ENCODE data around the gene ATP2A3. TPM values are rescaled to one million over a fixed set of nuclear protein-coding genes. Genes with fewer than 3 reads are reported as not detected.

ATP2A3 gene
- total RNA-seq, 1 donor from 2014 or later: 1.5 TPM

GRCh38 chr17:3979290-3979611 is 15.0 kb upstream of the ATP2A3 start:
- H3K27me3 Mint-ChIP-seq (ENCODE audit: low read depth, unreplicated experiment): peaks cover 17% of the 10 kb centered on the region
- peaks cover 25% of the 10 kb centered on the region for H3K9me3 Mint-ChIP-seq (ENCODE audit: unreplicated experiment)
- TF ChIP-seq CTCF (IDR thresholded peaks at IDR 0.05; ENCODE audit: insufficient read depth, low read depth, low read length): no peak
- no peak for TF ChIP-seq EZH2 (IDR thresholded peaks at IDR 0.05; ENCODE audit: insufficient read depth, low read length)
- H3K4me3 Mint-ChIP-seq (ENCODE audit: unreplicated experiment): no peak overlapping the region
- DNase-seq (ENCODE audit: low read depth): no peak
- no peak overlapping the region for H3K9ac ChIP-seq (ENCODE audit: low read length)
- no peak overlapping the region for H3K27ac Mint-ChIP-seq (ENCODE audit: unreplicated experiment)
- no peak overlapping the region for H3K27ac ChIP-seq (ENCODE audit: low read depth, low read length)
- H3K4me1 ChIP-seq (ENCODE audit: insufficient read depth, low read length): no peaks in the 10 kb centered on the region
- H3K4me3 ChIP-seq (ENCODE audit: insufficient read depth, low read depth, low read length): no peak overlapping the region
- no peaks in the 10 kb centered on the region for H3K27me3 ChIP-seq (ENCODE audit: insufficient read depth, low read length)
- H3K4me2 ChIP-seq (ENCODE audit: low read length): no peak overlapping the region
- no peaks in the 10 kb centered on the region for H4K20me1 ChIP-seq (ENCODE audit: insufficient read depth, low read length)
- peaks cover 6% of the 10 kb centered on the region for H3K36me3 Mint-ChIP-seq (ENCODE audit: low read depth, unreplicated experiment)
- no peaks in the 10 kb centered on the region for H3K36me3 ChIP-seq (ENCODE audit: insufficient read depth, low read length)
- no peaks in the 10 kb centered on the region for H3K4me1 Mint-ChIP-seq (ENCODE audit: low read depth, unreplicated experiment)
- H2AFZ ChIP-seq (ENCODE audit: low read depth, low read length): no peak overlapping the region
- no peak for FAIRE-seq
- H3K79me2 ChIP-seq (ENCODE audit: insufficient read depth, low read length): no peaks in the 10 kb centered on the region
- H3K9me3 ChIP-seq (ENCODE audit: insufficient read depth, low read depth, low read length): peaks cover 5% of the 10 kb centered on the region

GRCh38 chr17:3978421-3979289 is 14.4 kb upstream of the ATP2A3 start:
- no peaks in the 10 kb centered on the region for H3K4me1 Mint-ChIP-seq (ENCODE audit: low read depth, unreplicated experiment)
- Histone ChIP-seq H3K36me3 (ENCODE audit: insufficient read depth, low read length) (no peaks in the 10 kb centered on the region), H3K9me3 (ENCODE audit: insufficient read depth, low read depth, low read length) (peaks cover 5% of the 10 kb centered on the region), H3K27me3 (ENCODE audit: insufficient read depth, low read length) (no peaks in the 10 kb centered on the region), H3K27ac (ENCODE audit: low read depth, low read length) (no peak overlapping the region), H4K20me1 (ENCODE audit: insufficient read depth, low read length) (no peaks in the 10 kb centered on the region), H3K79me2 (ENCODE audit: insufficient read depth, low read length) (no peaks in the 10 kb centered on the region), H3K9ac (ENCODE audit: low read length) (no peak overlapping the region), H2AFZ (ENCODE audit: low read depth, low read length) (no peak overlapping the region), H3K4me3 (ENCODE audit: insufficient read depth, low read depth, low read length) (no peak overlapping the region), H3K4me1 (ENCODE audit: insufficient read depth, low read length) (no peaks in the 10 kb centered on the region), H3K4me2 (ENCODE audit: low read length) (no peak overlapping the region)
- H3K9me3 Mint-ChIP-seq (ENCODE audit: unreplicated experiment): peaks cover 25% of the 10 kb centered on the region
- peaks cover 6% of the 10 kb centered on the region for H3K36me3 Mint-ChIP-seq (ENCODE audit: low read depth, unreplicated experiment)
- peaks cover 17% of the 10 kb centered on the region for H3K27me3 Mint-ChIP-seq (ENCODE audit: low read depth, unreplicated experiment)
- FAIRE-seq: no peak
- no peak for TF ChIP-seq EZH2 (IDR thresholded peaks at IDR 0.05; ENCODE audit: insufficient read depth, low read length)
- H3K27ac Mint-ChIP-seq (ENCODE audit: unreplicated experiment): no peak overlapping the region
- DNase-seq (ENCODE audit: low read depth): no peak
- H3K4me3 Mint-ChIP-seq (ENCODE audit: unreplicated experiment): no peak overlapping the region

DNA sequence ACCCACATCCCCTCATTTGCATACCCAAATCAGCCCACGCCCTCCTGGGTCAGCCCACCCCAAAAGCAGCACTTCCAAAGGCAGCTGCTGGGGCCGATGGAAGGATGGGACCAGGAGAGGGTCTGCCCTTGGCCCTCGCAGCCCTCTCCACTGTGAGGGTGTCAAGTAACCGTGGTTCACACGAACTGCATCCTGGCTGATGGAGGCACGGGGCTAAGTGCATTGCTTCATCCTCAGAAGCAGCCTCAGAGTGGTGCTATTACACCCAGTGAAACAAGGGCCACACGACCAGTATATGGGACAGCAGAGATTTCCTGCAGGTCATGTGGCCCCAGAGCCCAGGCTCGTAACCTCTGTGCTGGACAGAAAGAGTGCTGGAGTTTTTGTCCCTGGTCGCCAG is 13.2 kb upstream of the ATP2A3 start:
- Histone ChIP-seq H3K36me3 (ENCODE audit: insufficient read depth, low read length) (no peaks in the 10 kb centered on the region), H2AFZ (ENCODE audit: low read depth, low read length) (no peak overlapping the region), H3K4me1 (ENCODE audit: insufficient read depth, low read length) (no peaks in the 10 kb centered on the region), H3K4me3 (ENCODE audit: insufficient read depth, low read depth, low read length) (no peak overlapping the region), H3K79me2 (ENCODE audit: insufficient read depth, low read length) (no peaks in the 10 kb centered on the region), H3K9ac (ENCODE audit: low read length) (no peak overlapping the region), H4K20me1 (ENCODE audit: insufficient read depth, low read length) (no peaks in the 10 kb centered on the region), H3K4me2 (ENCODE audit: low read length) (no peak overlapping the region), H3K27ac (ENCODE audit: low read depth, low read length) (no peak overlapping the region), H3K27me3 (ENCODE audit: insufficient read depth, low read length) (no peaks in the 10 kb centered on the region), H3K9me3 (ENCODE audit: insufficient read depth, low read depth, low read length) (peaks cover 5% of the 10 kb centered on the region)
- peaks cover 6% of the 10 kb centered on the region for H3K36me3 Mint-ChIP-seq (ENCODE audit: low read depth, unreplicated experiment)
- TF ChIP-seq EZH2 (IDR thresholded peaks at IDR 0.05; ENCODE audit: insufficient read depth, low read length) (no peak), CTCF (IDR thresholded peaks at IDR 0.05; ENCODE audit: insufficient read depth, low read depth, low read length) (no peak)
- H3K27me3 Mint-ChIP-seq (ENCODE audit: low read depth, unreplicated experiment): peaks cover 17% of the 10 kb centered on the region
- H3K9me3 Mint-ChIP-seq (ENCODE audit: unreplicated experiment): peaks cover 25% of the 10 kb centered on the region
- no peaks in the 10 kb centered on the region for H3K4me1 Mint-ChIP-seq (ENCODE audit: low read depth, unreplicated experiment)
- H3K27ac Mint-ChIP-seq (ENCODE audit: unreplicated experiment): no peak overlapping the region
- no peak overlapping the region for H3K4me3 Mint-ChIP-seq (ENCODE audit: unreplicated experiment)
- FAIRE-seq: no peak
- DNase-seq (ENCODE audit: low read depth): no peak

All from astrocyte (in vitro differentiated cells and primary cell).